GM10266 (cell line): ENCODE data around the gene SMU1.

Source experiments
- DNase-seq: peaks from one replicate; pipeline ENCODE4 v3.0.0; 2012; ENCODE audit errors: extremely low spot score
- CTCF ChIP-seq: IDR thresholded peaks from 2 replicates; pipeline ENCODE4 v1.5.1; 2012; ENCODE audit warnings: mild to moderate bottlenecking, low read depth; ENCODE audit not compliant: control insufficient read depth, insufficient read depth; ENCODE audit errors: missing control alignments

The SMU1 gene

GRCh38 chr9:33065157-33066076 is 11.1 kb downstream of the SMU1 start:
- no peak for DNase-seq
- no peak for TF ChIP-seq CTCF

GRCh38 chr9:33051144-33051543 is 25.3 kb downstream of the SMU1 start:
- no peak for TF ChIP-seq CTCF
- no peak for DNase-seq

- TF ChIP-seq CTCF: no peak
- DNase-seq: no peak
Observed at GRCh38 chr9:33049680-33050361, 26.7 kb downstream of the SMU1 start.

- no peak for TF ChIP-seq CTCF
- DNase-seq: no peak
Observed at GRCh38 chr9:33048054-33048465, 28.4 kb downstream of the SMU1 start.

GRCh38 chr9:33046061-33046460 is 30.4 kb downstream of the SMU1 start:
- TF ChIP-seq CTCF: no peak
- no peak for DNase-seq

- DNase-seq: no peak
- no peak for TF ChIP-seq CTCF
Observed at GRCh38 chr9:33044677-33045282, 31.7 kb downstream of the SMU1 start.
